ENCODE data around the gene ASIC2.
A peak's percentile ranks its signal among the peaks of the same experiment; 100 is the strongest.

The ASIC2 gene

DNA sequence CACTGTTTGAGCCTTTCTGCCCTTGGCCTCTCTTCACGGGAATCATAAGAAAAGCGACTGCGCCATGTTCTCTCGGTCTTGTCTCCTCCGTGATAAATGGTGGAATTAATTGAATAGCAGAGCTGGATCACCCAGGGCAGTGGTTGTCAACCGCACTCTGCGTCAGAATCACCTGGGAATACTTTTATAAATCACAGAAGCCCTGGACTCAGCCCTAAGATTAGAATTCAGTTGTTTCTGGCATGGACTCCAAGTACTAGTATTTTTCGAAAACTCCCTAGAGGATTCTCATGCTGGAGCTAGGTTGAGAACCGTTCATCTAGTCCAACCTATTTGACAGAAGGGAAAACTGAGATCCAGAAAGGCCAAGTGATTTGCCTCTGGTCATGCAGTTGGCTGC lies 237.3 kb downstream of the ASIC2 start:
- DNase-seq = no peak

DNA sequence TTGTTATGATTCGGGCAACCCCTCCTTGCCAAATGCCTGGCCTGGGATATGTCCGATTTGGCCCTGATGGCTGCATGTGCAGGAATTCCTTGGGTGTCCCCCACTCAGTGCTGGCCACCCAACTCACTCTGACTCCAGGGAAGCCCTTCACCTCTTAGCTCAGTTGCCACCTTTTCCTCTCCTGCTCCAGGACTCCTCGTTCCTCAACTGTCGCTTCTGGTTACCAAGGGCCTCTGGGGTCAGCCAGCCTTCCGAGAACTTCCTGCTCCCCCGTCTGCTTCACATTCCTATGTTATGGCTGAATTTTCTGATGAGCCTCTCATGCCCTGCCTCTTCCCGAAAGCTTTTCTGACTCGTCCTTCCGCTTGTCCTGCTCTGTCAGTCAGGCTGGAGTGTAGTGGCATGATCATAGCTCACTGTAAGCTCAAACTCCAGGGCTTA lies 237.9 kb downstream of the ASIC2 start:
- DNase-seq = no peak

DNA sequence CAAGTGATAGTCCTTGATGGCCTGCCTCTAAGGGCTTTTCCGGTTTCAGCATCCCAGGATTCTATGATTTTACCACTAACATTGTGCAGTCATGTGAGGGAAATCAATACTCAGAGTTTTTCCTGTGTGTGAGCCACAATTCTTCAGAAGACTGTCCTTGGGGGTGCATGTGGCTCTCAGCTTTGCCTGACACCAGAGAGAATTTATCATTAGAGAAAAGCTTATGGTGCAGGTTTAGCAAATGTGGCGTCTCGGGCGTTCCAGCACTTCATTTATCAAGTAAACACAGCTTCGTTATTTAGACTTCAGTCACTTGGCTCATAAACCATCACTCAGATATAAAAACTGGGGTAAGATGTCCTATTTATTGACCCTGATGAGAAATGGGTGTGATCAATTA lies 238.7 kb downstream of the ASIC2 start:
- no peak for DNase-seq

DNA sequence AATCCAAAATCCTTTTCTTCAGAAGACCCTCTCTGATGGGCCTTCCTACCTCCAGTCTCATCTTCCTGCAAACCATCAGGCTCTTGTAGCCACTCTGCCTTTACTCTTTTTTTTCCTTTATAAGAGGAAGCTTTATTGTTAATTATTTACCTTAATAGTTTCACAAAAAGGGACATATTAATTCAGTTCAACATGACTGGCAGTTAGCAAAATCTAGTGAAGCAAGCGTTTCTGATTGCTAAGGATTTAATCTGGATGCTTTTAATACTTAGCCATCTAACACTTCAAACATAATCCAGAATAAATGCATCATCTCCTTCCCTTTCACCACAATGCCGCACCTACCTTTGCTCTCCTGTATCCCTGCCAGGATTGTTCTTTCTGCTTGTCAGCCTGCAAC lies 239.4 kb downstream of the ASIC2 start:
- DNase-seq = no peak

DNA sequence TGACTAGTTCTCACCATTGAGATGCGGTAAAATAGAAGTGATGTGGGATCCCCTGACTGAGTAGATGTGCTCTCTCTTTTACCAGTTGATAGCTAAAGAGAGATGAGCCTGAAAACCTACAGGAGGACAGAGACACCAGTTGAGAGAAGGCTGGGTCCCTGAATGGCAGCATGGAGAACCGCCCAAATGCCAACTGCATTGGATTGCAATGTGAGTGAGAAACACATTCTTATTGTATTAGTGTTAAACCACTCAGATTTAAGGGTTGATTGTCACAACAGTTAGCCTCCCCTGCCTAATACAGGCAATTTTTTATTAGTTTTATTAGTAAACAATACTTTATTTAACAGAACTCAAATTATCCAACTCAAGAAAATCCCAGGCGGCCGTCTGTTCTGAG lies 240.2 kb downstream of the ASIC2 start:
- DNase-seq = no peak

DNA sequence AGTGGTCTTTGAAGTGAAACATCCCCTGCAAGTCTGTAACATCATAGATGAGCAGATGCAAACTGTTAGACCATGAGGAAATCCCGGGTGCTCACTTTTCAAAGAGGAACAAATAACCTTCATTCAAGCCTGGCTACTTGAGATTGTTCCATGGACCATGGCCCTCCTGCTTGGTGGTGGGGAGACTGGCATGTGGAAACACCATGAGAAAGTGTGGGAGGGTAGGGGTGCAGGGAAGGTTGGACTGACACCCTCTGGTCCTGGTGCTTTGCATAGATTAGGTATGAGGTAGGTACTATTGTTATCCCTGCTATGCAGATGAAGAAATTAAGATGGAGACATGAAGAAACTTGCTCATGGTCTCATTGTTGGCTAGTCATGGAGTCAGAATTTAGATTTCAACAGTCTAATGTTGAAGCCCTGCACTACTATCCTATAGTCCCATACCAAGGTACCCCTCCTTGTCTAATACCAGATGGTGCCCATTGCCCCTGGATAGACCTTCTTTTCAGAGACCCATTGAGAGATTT lies 242.4 kb downstream of the ASIC2 start:
- DNase-seq = no peak

DNA sequence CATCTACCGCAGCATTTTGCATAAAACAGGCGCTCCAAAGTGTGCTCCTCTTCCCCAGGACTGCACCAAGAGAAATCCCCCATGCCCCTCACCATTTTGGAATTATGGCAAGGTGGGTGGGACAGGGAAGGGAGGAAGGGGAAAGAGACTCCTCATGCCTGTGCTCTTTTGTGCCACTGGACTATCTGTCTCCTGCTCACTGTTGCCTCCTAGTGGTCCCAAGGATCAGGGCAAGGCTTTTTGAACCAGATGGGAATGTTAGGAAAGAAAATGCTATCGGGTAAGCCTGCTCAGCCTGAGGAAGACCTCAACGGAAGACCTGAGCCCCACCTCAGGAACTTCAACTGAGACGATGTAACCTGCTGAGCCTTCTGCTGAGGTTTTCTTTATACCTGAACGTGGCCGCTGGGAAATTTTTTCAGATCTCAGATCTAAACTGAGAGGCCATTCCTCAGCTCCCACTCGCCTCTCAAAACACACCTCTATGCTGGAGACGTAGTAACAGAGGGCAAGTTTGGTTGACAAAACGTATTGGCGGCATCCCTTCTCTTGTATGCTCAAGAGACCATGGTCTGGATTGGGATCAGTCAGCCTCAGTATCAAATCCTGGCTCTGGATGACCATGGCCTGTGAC lies 243.2 kb downstream of the ASIC2 start:
- peak; percentile 61 to 65 for DNase-seq

DNA sequence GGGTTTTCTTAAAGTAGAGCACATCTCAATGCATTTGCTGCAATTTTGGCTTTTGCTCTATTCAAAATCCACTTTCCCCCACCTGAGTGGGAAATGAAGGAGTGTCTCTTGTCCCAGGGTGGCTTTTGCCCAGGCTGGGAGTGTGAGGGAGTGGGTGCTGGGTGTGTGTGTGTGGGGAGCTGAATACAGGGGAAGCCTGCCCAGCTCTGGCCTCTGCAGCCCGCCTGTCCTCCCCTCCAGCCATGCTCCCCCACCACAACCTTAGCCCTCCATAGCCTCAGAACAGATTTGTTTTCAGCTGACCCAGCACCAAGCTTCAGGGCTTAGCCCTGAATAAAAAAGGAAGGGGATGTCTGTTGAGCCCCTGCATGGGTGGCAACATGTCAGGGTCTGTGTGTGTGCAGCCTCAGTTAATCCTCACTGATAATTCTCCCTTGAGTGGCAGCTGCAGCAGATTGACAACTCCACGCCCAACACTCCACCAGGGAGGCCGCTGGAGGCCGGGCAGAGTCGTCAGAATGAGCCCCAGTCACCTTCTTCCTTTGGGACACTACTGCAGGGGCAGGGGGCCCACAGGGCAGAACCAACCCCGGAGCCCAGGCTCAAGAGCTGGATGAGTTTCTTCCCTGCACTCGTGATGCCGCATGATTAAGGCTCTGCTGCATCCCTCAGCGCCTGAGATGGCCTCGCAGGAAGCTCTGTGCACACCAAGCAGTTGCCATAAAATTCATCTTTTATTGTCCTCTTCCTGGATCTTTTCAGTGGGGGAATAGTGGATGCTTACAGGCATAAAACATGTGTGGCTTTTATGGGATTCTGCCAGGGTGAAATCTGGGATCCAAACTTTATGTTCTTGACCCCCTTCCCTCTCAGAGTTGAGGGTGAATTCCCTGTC lies 246.5 kb downstream of the ASIC2 start:
- peak in 1 of 2 experiments; percentile 72 for DNase-seq

DNA sequence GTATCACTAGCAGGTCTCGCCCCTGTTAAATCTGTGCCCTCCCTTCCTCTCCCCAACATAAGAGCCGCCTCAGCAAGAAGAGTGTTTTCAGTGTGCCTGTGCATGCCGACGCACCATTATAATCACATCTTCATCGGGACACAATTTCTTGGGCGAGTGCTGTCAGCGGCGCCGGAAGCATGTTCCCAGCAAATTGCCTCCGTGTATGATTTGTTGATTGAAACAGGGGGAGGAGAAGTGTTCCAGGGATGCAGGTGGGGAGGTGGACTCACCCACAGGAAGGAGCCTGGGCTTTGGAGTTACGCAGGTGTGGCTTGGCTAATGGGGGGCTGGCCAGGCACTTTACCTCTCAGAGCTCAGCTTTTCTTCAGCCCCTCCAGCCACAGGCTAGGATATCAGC lies 247.9 kb downstream of the ASIC2 start:
- no peak for DNase-seq

DNA sequence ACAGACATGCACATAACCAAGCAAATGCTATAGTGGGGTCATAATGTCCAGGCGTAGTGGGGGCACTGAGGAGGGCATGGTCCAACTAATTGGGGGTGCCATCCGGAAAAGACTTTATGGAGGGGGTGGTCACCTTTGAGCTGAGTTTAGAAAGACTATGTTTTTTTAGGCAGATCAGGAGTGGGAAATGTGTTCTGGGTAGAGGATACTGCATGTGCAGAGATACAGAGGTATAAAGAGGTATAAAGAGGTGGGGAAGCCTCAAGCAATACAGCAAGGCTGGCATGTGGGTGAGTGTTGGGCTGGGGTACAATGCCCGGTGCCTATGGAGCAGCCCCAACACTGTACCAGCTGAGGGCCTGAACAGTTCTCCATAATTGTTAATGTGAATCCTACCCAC lies 248.3 kb downstream of the ASIC2 start:
- DNase-seq = no peak

DNA sequence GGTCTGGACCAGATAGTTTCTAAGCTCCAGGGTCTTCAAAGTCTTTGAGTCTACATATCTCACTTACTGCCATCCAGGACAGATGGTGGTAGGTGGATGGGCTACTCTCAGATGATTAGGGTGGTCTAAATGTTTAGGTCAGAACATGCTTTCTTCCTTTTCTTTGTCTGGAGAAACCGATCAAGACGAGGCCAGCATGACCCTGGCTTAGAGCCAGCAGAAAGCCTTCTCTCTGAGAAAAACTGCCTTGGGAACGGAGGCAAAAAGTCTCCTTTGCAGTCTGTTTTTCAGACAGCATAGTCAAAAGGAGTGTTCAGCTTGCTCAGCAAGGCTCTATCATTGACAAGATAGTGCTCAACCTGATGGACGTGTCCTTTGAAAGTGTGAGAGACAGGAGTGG lies 252.6 kb downstream of the ASIC2 start:
- no peak for DNase-seq

DNA sequence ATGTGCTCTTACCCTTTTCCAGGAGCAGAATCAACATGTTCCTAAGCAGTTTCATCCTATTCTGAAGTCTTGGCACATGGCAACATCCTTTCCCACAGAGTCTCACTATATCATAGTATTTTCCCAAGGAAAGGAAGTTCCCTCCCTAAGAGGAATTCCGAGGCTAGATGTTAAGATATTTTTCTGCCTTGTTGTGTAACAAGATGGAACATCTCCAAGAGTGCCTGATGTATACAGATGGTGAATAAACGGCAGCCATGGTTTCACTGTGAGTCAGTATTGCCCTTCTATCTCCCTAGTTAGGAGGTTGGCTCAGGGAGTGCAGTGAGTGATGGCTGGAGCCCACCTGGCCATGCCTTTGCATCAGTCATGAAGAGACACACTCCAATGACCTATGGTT lies 253.2 kb downstream of the ASIC2 start:
- no peak for DNase-seq

DNA sequence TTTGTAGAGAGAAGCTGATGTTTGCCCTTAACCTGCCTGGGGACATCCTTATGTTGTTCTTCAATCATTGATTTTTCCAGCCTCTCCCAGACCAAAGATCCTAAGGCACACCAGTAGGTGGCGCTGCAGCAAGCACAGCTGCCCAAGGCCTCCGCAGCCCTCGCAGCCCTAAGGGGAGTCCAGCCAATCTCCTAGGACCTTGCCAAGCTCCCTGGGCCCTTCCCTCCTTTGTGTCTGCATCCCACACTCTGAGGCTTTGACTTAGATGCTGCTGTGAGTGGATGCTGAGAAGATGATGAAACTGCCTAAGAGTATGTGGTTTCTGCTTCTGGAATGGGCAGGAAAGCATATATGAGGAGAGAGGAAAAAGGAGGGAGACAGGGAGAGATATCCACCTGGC lies 254.4 kb downstream of the ASIC2 start:
- peak in 1 of 2 experiments; percentile 36 for DNase-seq

DNA sequence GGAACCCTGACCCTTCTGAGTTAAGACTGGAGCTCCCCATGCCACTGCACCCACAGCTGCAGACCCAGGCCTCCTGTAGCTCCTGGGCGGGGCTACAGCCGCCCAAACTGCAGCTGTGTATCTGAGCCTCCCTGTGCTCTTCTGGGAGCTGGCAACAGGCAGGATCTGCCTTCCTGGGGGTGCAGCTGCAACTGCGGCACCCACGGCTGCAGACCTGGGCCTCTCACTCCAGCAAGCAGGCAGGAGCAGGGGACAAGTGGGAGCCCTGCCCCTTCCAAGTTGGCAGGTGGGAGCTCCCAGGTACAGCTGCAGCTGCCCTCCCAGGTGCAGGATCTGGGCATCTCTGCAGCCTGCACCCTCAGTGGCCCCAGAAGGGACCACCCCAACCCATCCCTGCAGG lies 259.9 kb downstream of the ASIC2 start:
- no peak for DNase-seq

DNA sequence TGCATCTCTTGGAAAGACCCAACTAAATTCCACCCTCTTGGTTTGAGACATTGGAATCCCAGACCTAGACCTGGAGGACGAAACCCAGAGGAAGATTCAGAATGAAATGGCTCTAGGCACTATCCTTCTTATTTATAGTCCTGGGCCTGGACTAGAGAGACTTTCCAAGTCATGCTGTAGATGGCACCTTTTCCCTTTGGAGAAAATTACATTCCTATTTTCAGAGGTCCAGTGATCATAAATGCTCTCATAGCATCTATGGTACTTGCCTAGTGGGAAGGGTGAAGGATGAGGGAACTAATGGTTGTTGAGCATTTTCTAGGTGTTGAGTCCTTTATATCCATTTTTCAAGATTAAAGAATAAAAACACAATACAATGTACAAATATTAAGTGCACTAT lies 264.3 kb downstream of the ASIC2 start:
- peak in 1 of 2 experiments; percentile 10 for DNase-seq

DNA sequence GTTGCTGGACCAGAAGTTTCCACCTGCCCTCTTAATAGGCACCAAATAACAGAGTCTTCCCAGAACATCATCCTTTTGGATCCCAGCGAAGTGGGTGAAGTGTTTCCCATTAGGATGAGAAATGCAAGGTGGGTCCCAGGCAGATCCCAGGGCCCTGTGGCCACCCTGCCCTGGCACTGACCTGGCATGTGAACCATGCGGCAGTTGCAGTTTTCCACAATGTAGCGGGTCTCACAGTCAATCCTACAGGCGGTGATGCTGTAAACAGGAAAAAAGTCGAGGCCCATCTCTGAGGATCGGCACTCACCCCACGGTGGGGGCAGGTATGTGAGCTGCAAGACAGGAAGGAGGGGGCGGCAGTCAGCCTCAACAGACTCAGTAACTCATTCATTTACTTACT lies 265.0 kb downstream of the ASIC2 start:
- DNase-seq = no peak

DNA sequence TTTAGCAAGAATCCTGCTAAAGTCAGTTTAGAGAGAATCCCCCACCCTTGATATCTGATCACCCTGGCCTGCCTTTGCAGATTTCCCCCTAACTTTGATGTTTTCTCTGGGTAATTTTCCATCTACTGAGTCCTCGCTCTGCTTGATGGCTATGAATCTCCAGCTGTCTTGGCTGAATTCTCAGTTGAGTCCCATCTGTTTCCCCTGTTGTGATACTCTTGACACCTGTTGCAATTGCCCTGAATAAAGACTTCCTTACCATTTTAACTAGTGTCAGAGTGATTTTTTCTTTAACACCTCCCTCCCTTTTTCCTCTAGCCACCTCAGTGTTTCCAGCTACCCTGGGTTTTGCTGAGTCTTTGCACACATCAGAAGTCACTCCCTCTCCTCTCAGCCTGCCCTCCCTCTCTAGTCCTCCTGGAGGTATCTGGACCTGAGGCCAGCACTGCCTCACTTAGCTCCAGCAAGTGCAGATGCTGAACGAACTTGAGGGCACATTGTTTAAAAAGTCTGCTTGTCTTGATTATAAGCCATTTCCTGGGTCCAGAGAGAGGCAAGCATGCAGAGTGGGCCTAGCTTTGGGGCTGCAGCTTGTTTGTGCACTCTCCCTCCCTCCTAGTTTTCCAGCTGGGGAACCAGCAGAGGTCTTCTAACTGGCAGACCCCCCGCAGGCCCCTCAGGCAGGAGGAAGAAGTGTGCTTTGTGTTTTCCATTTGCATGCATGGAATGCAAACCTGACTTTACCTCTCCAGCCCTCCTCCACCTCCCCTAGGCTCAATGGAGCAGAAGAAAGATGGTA lies 268.2 kb downstream of the ASIC2 start:
- DNase-seq = peak in 1 of 2 experiments; percentile 60

DNA sequence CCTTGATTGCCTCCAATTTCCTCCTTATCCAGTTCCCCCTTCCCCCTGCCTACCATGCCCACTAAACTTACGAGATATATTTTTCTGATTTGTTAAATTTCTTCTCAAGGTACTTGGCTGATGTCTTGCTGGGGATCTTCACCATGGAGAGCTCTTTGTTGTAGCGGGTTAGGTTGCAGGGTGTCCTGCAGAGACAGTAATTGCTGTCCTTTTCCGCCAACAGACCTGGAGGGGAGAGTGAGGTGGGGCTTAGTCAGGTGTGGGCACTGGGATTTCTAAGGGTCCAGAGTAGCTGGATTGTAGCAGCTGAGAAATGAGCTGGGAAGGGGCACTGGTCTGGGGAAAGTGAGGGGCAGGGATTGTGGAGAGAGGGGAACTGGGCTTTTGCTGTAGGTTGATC lies 269.3 kb downstream of the ASIC2 start:
- DNase-seq = no peak

DNA sequence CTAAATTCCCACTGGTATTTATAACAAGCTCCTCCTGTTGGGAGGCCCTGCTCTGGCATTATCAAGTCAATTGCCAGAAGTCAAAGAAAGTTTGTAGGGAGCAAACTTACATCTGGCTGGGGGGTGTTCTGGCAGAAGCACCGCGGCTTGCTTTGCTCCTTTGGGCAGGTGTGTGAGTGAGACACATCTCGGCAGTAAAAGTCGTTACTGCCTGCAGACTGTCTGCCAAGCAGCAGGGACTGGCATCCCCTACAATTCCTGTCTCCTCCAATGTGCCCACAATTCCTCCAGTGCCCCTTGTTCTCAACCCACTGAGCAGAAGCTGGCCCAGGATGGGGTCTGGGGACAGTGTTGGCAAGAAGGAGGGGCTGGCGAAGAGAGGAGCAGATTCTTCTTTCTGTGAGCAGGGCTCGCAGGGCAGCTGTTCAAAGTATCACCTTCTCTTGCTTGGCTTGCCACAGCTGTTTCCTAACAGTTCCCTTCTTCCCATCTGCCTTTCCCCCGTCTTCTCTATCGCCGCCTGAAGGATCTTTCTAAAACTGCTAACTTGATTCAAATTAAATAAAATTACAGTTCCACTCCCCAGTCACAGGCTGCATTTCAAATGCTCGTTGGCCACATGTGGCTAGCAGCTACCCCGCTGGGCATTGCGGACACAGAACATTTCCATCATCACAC lies 271.2 kb downstream of the ASIC2 start:
- peak; percentile 90 to 95 for DNase-seq

DNA sequence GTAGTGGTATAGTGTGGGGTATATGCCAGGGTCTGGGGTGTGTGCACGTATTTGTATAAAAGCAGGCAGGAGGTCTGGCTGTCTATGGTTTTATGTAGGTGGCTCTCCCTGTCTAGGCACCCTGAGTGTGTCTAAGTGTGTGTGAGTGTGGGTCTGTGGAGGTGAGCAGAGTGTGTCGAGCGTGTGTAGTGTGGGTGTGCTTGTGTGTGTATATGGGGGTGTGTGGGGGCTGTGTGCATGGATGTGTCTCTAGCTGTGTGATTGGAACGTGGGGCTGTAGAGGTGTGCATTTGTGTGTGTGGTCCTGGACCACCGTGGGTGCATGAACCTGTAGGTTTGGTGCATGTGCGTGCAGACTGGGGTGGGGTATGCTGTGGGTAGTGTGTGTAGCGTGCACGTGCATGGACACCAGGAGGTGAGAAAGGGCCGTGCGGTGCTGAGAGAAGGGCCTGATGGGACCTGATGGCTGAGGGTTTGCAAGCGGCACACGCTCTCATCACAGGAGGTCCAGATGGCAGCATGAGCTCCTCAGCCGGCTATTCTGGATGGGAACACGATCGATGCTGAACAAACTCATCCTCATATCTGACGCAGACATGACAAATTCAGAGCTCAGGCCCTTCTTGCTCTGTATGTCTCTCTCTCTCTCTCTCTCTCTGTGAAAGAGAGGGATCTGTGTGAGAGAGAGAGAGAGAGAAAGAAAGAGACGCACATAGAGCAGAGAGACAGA lies 273.8 kb downstream of the ASIC2 start:
- peak; percentile 39 to 83 for DNase-seq

DNA sequence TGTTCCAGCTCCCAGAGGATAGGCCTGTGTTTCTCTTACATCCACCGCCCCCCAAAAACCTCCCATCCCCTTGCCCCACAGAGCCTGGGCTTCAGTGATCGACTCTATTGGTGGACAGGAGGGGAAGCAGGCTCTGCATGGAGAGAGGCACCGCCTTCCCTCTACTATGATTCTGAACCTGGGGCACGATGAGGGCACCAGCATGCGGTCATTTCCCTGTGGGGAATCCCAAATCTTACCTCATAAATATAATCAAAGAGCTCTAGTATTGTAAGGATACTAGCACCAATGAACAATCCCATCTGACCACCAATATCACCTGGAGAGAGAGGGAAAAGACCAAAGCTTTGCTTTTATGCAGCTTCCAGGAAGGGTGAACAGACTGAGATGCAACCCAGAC lies 275.7 kb downstream of the ASIC2 start:
- DNase-seq = no peak

DNA sequence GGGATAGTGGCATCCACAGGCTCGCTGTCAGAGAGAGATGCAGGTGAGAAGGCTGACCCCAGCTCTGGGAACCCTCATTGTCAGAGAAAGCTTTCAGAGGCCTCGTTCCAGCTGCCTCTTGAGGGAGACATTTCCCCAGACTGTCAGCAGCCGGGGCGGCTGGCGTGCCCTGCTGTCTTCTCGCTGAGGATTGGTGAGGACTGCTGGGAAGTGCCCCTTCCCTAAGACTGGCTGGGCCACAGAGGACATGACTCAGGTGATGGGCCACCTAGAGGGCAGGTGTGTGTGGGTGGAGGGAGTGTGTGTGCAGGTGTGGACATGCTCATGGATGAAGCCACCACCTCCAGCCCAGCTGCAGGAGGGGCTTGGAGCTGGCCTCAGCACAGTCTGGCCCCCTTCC lies 276.2 kb downstream of the ASIC2 start:
- DNase-seq = no peak
